ENCODE results near the gene P2RX1.

- TF ChIP-seq CTCF (IDR thresholded peaks at IDR 0.05): no peak
- no peak for TF ChIP-seq EZH2 (IDR thresholded peaks at IDR 0.05; ENCODE audit: borderline replicate concordance, insufficient read depth, low read depth, low read length, poor library complexity, severe bottlenecking)
These were observed 8.6 kb downstream of the P2RX1 start for GRCh38 chr17:3907483-3908216.
